ENCODE results near the gene WDR20.

DNA sequence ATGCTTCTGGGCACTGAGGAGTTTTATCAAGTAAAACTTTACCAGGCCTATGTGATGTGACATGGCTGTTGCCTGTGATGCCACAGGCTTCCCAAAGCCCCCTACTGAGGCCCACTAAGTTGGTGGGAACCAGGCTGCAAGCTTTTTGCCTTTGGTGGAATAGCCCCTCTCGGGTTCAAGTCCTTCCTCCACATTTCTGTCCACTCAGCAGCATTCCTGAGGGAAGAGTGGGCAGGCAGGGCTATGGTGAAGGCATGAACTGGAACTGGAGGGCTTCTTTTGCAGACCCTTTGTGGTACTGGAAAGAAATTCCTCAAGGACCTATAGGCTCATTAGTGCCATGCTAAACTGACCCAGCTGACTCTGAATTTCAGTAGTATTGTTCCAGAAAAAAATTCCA lies 48.5 kb downstream of the WDR20 start:
- TF ChIP-seq KDM1A (IDR thresholded peaks at IDR 0.05; ENCODE audit: borderline replicate concordance) = no peak
- no peak for TF ChIP-seq ZNF24 (IDR thresholded peaks at IDR 0.05)
- TF ChIP-seq EP300 (IDR thresholded peaks at IDR 0.05; ENCODE audit: borderline replicate concordance in 1 of 2, control insufficient read depth in 1 of 2, low read depth in 2 of 2, low read length in 2 of 2) = no peak
- TF ChIP-seq EZH2 (IDR thresholded peaks at IDR 0.05; ENCODE audit: borderline replicate concordance, control insufficient read depth, low read depth, low read length) = no peak
- no peak for TF ChIP-seq POLR2A (IDR thresholded peaks at IDR 0.05; ENCODE audit: low read depth, low read length)
- no peak for TF ChIP-seq RAD51 (IDR thresholded peaks at IDR 0.05)
- no peak for TF ChIP-seq HSF1 (IDR thresholded peaks at IDR 0.05; ENCODE audit: low read depth, low read length)
- no peak for TF ChIP-seq BHLHE40 (IDR thresholded peaks at IDR 0.05; ENCODE audit: borderline replicate concordance in 1 of 2, low read depth in 2 of 2, low read length in 1 of 2)

Data from GM12878 (cell line).